AML-193 (cell line): ENCODE results near the gene SLC39A12.

Experiments used
- DNase-seq, 2 experiments: peaks; one replicate each; lab custom pipeline; 2025; lab: John Stamatoyannopoulos, UW

The SLC39A12 gene

DNA sequence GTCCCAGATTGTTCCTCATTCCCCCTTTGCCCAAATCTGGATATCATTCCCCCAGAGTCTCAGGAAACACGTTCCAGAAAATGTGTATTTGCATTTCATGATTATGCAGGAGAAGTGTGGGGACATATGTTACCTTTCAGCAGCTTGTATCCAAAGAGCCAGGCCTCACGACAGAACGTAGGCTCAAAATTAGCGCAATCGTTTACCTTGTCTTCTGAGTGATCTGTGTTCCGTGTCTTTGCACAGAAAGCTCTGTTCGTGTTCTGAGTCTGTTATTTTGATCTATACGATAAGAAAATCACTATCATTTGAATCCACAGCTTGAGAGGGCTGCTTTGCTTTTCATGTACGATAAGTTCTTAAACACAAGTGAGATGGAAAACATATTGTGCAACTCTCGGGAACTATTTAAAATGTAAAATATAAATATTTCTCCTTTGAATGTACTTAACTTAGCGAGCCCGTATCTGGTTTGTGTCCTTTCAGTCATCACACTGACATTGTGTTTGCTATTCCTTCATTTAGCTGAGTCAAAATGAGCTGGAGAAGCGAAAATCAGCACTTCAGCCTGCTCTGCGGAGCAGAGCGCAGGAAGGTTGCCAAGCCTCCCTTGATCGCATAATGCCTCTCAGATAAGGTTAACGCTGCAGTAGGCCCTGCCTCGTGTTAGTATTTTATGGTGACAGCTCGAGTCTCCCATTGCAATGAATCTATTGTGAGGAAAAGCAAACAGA, 108.3 kb downstream of the SLC39A12 start:
- no peak for DNase-seq

DNA sequence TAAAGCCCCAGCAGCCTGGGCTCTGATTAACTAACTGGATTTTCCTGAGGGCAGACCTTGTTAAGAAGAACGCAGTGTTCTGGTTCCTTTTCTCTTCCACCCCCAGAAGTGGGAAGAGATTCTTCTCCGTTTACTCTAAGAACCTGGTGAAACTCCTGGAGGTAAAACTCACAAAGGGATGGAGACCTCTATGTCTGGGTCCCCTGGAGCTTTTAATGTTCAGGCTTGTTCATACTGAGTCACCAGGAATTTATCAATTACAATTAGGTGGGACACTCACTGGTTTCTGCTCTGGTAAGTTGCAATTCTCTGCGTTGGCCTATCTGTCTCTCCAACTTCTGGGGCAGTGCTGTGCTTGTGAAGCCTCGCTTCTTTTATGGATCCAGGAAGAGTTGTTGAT, 115.2 kb downstream of the SLC39A12 start:
- no peak for DNase-seq

DNA sequence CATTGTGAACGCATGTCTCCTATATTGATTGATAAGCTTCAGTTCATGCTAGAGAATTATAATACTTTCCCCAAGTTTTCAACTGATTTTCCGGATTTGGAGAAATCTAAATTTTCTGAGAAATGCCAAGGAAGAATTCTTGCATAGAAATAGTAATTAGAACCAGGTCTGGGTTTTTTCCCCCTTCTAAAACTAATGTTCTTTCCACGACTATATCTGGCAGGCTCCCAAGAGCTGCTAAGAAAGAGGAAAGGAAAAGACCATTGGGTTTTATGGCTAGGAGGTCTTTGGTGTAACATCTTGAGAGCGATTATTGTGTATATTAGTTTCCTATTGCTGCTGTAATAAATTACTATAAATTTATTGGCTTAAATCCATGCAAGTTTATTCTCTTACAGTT, 116.7 kb downstream of the SLC39A12 start:
- DNase-seq: no peak

DNA sequence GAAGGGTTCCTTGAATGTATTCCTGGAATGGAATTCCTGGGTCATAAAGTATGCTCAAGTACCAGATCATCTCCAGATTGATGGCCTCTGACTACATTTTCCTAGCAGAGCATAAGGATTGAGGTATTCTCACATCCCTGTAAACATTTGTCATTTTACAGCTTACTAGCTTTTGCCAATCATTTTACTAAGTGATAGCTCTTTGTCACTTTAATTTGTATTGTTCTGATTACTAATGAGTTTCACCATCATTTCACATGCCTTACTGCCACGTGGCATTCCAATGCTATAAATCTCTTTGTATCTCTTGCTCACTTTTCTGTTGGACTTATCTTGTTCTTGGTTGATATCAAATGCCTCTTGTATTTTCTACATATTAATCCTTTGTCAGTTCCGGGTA, 119.9 kb downstream of the SLC39A12 start:
- no peak for DNase-seq

DNA sequence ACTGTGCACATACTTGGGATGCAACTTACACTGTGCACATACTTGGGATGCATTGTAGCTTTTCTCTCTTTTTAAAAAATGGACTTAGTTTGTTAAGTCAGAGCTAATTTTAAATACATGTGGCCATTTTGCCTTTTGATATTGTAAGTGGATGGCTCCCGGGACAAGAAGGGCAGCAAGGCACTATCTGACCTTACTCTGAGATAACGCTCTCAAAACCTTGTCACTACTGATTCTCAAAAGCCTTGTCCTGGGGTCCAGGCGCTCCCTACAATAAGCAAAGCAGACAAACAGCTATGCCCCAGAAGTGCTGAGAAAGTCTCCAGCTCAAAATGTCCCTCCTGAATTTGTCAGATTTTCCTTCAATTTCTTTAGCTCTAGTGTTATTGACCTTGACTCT, 121.6 kb downstream of the SLC39A12 start:
- DNase-seq: no peak

DNA sequence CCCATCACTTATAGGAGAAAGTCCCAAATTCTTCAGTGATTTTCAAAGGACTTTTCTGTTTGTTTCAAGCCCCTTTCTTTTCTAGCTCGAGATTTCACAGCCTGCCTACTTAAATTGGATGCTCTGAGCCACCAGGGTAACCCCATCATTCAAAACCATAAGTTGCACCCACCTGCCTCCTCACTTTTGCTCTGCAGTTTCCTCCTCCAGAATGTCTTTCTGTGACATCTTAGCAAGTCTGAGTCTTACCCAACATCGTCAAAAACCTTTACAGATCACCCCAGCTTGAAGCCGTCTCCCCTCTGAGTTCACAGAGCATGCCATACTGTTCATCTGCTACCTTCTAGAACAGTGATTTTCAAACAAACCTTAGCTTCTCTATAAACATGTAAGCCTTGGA, 124.2 kb downstream of the SLC39A12 start:
- DNase-seq: no peak

DNA sequence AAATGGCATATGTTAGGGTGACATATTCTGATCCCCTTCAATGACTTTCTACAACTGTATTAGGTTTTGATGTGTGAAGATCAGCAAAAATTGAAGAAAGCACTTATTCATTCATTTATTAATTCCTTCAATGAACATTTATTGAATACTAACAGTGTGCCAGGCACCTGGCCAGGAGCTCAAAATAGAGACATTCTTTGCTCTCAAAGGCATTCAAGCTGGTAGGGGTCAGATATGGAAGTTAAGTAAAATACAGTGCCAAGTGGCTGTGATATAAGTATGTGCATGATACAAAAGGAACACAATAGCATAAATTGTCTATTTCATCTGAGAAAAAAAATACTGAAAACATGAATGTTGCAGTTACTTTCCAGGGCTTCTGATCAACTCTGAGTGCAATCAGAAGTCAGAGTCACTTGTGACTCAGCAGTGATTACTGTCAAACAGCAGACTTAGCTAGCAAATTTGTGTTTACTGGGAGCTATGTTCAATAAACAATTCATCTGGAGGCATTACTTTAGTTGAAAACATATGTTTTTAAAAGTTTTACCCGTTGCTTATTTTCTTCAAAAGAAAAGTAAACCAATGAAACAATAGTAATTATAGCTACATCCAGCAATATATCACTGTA, 128.1 kb downstream of the SLC39A12 start:
- no peak for DNase-seq

DNA sequence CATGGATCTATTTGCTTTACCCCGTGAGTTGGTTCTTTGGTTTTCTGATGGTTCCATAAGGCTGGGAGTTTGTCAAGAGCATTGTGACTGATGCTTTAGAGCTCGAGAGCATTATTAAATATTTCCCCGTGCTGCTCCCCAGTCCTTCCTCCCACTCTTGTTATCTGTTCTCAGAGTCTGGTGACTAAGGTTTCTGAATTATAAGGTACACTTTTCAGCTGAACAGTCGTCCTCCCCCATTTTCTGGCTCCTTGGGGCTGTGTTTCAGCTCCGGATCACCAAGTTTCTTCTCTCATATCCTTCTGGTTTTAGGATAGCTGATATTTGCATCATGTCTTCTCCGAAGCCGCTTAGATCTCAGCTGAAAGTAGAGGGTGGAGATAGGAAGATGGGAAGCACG, 130.7 kb downstream of the SLC39A12 start:
- no peak for DNase-seq

DNA sequence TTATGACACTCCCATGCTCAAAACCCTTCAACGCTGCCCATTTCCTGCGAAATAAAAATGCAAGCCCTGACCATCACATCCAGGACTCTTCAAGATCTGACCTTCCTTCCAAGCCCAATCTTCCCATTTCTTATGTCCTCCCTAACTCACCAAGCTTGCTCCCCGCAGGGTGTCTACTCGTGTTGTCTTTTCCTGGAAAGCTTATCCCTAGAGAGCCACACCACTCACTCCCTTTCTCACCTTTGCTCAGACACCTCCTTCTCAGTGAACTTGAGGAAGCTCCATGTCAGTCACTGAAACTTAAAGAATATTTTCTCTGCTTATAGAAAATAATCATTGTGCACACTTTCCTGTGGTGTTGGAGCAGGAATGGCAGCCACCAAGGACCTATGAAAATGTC, 134.1 kb downstream of the SLC39A12 start:
- DNase-seq: no peak

DNA sequence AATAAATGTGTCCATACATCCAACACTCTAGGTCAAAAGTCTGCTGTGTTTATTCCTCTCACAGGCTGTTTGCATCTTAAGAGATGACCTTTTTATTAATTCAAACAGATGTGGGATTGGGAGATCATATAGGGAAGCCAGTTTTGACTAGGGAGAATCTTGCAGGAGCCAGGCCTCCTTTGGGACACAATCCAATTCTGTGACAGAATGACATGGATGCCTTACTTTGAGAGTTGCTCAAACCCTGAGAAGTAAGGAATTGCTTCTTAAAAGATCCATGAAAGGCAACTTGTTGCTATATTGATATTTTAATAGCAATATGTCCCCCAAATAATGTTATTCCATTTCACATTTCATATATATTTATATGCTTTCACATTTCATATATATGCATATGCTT, 135.0 kb downstream of the SLC39A12 start:
- no peak for DNase-seq

DNA sequence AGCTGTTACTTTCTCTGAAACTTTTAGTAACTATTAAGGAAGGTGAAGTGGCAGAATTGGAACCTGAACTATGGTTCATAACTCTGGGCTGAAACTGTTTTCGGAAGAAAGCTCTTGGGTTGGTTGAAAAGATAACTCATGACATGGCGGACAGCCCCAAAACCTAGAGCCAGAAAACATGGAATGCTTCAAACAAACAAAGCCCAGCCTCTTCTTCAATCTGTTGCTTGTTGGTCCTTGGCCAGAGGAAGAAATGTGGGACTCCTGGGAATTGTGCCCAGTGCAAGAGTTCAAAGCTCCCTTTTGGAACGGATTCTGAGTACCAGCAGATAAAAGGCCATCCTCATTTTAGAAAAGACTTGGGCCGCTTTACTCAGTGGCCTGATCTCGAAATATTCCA, 135.6 kb downstream of the SLC39A12 start:
- no peak for DNase-seq
